OCI-LY1 (cell line): Measurements from ENCODE around the gene CHIT1.

Source experiments
- H2AFZ ChIP-seq: fragments of 200-600 bp; sonication (generic), shearing (Covaris generic); 2 replicates; pipeline ENCODE4 v1.6.0; 2014; ENCODE audit warnings: antibody characterized with exemption, mild to moderate bottlenecking, low read length
- H3F3A ChIP-seq: fragments of 200-600 bp; sonication (generic), shearing (Covaris generic); 2 replicates; pipeline ENCODE4 v1.6.0; 2014; ENCODE audit warnings: mild to moderate bottlenecking, antibody characterized with exemption, low read length, moderate library complexity; ENCODE audit not compliant: insufficient read depth
- H3K27ac ChIP-seq: fragments of 200-600 bp; sonication (generic); 2 replicates; pipeline ENCODE4 v1.5.1; 2014; ENCODE audit warnings: low read length, mixed run types, mild to moderate bottlenecking, low read depth; ENCODE audit not compliant: poor library complexity, severe bottlenecking
- H3K27me3 ChIP-seq: fragments of 200-600 bp; sonication (generic); 2 replicates; pipeline ENCODE4 v1.6.0; 2014; ENCODE audit warnings: antibody characterized with exemption, mild to moderate bottlenecking, low read length, moderate library complexity; ENCODE audit not compliant: insufficient read depth
- H3K36me3 ChIP-seq: fragments of 200-600 bp; sonication (generic); 2 replicates; pipeline ENCODE4 v1.6.1; 2014; ENCODE audit warnings: mild to moderate bottlenecking, antibody characterized with exemption, low read length, moderate library complexity, mixed read lengths; ENCODE audit not compliant: insufficient read depth
- H3K4me1 ChIP-seq: fragments of 200-600 bp; sonication (generic); 2 replicates; pipeline ENCODE4 v1.5.1; 2014; ENCODE audit warnings: mild to moderate bottlenecking, low read length, moderate library complexity; ENCODE audit not compliant: insufficient read depth, severe bottlenecking
- H3K4me2 ChIP-seq: fragments of 200-600 bp; sonication (generic), shearing (Covaris generic); 2 replicates; pipeline ENCODE4 v1.6.1; 2014; ENCODE audit warnings: low read length
- H3K4me3 ChIP-seq: fragments of 200-600 bp; sonication (generic); 2 replicates; pipeline ENCODE4 v1.5.1; 2014; ENCODE audit warnings: low read length, low read depth, mild to moderate bottlenecking, mixed read lengths; ENCODE audit not compliant: poor library complexity, severe bottlenecking
- H3K79me2 ChIP-seq: fragments of 200-600 bp; shearing (Covaris generic); 2 replicates; pipeline ENCODE4 v1.6.1; 2016; ENCODE audit warnings: mixed run types, low read length, mixed read lengths; ENCODE audit not compliant: insufficient read depth
- H3K9ac ChIP-seq: fragments of 200-600 bp; sonication (generic), shearing (Covaris generic); 2 replicates; pipeline ENCODE4 v1.6.1; 2014; ENCODE audit warnings: mild to moderate bottlenecking, low read length, mixed read lengths
- H3K9me2 ChIP-seq: fragments of 200-600 bp; sonication (generic), shearing (Covaris generic); 2 replicates; pipeline ENCODE4 v1.6.1; 2014; ENCODE audit warnings: low read depth, mild to moderate bottlenecking, low read length, mixed read lengths
- H3K9me3 ChIP-seq: fragments of 200-600 bp; shearing (Covaris generic); 2 replicates; pipeline ENCODE4 v1.6.1; 2014; ENCODE audit warnings: low read length, mixed read lengths
- H4K20me1 ChIP-seq: fragments of 200-600 bp; sonication (generic), shearing (Covaris generic); 2 replicates; pipeline ENCODE4 v1.6.0; 2016; ENCODE audit warnings: mild to moderate bottlenecking, low read length; ENCODE audit not compliant: insufficient read depth
- EZH2 ChIP-seq: fragments of 200-600 bp; sonication (generic), shearing (Covaris generic); IDR thresholded peaks from 2 replicates; pipeline ENCODE4 v1.8.0; 2017; ENCODE audit warnings: borderline replicate concordance, mixed run types, mild to moderate bottlenecking, antibody characterized with exemption, low read length, moderate library complexity, mixed read lengths
- TF ChIP-seq, protein P1 (sequence below): fragments of 200-600 bp; sonication (generic), shearing (Covaris generic); IDR thresholded peaks from 2 replicates; pipeline ENCODE4 v1.5.1; 2017; ENCODE audit warnings: mild to moderate bottlenecking, antibody characterized with exemption, low read length, moderate library complexity, mixed read lengths

CHIT1 gene

DNA sequence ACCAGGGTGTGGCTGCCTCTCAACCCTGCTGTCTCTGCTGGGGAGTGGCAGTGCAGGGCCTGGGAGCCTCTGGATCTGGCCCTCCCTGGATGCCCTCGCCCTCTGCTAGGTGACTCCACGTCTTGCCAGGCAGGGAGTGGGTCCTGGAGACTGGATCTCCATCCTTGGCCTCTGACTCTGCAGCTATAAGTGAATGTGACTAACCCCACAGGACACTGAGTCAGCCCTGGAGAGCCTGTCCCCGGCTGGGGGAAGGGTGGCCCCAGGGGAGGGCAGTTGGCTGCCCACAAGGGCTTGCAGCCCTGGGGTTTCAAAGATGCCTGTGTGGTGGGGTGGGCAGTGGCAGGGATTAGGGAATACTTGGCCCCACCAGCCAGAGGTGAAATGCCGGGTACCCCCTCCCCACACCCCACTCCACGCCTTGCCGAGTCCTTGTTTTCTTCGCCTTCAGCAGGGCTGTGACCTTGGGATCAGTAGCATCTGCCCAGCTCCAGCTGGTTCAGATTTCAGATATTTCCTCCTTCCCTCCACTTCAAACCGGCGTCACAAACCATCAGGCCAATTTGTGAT lies 51.9 kb downstream of the CHIT1 start:
- no peaks in the 10 kb centered on the region for H3K4me1 ChIP-seq
- no peak overlapping the region for H3K4me3 ChIP-seq
- no peaks in the 10 kb centered on the region for H4K20me1 ChIP-seq

DNA sequence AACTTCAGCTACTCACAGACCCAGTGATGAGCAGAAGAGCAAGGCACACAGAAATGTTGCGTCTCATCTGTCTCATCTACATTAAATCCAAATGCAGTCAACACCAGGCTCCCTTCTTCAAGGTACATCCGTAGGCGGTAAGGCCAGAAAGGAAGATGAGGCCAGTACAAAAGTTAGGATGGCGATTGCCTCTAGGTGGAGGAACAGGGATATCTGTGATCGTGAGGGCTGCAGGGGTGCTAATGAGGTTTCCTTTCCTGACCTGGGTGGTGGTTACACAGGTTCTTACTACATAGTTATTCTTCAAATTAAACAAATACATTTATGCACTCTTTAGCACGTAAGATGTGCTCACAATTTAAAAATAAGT lies 52.5 kb downstream of the CHIT1 start:
- Histone ChIP-seq H3K27me3 (no peaks in the 10 kb centered on the region), H3K4me2 (no peak overlapping the region), H3K27ac (no peak overlapping the region), H3K9me3 (no peaks in the 10 kb centered on the region), H2AFZ (no peak overlapping the region), H3K4me1 (no peaks in the 10 kb centered on the region), H3K79me2 (no peaks in the 10 kb centered on the region), H3K9ac (no peak overlapping the region), H4K20me1 (no peaks in the 10 kb centered on the region), H3K9me2 (no peaks in the 10 kb centered on the region), H3F3A (no peaks in the 10 kb centered on the region), H3K4me3 (no peak overlapping the region), H3K36me3 (no peaks in the 10 kb centered on the region)
- TF ChIP-seq, protein P1, sequence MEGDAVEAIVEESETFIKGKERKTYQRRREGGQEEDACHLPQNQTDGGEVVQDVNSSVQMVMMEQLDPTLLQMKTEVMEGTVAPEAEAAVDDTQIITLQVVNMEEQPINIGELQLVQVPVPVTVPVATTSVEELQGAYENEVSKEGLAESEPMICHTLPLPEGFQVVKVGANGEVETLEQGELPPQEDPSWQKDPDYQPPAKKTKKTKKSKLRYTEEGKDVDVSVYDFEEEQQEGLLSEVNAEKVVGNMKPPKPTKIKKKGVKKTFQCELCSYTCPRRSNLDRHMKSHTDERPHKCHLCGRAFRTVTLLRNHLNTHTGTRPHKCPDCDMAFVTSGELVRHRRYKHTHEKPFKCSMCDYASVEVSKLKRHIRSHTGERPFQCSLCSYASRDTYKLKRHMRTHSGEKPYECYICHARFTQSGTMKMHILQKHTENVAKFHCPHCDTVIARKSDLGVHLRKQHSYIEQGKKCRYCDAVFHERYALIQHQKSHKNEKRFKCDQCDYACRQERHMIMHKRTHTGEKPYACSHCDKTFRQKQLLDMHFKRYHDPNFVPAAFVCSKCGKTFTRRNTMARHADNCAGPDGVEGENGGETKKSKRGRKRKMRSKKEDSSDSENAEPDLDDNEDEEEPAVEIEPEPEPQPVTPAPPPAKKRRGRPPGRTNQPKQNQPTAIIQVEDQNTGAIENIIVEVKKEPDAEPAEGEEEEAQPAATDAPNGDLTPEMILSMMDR, result no peak

More for the DNA sequence above, 51.9 kb downstream of the CHIT1 start:
- Histone ChIP-seq H3K9me3 (no peaks in the 10 kb centered on the region), H3K9ac (no peak overlapping the region), H3K36me3 (no peaks in the 10 kb centered on the region), H3K4me2 (no peak overlapping the region), H3K27ac (no peak overlapping the region), H3K9me2 (no peaks in the 10 kb centered on the region), H3F3A (no peaks in the 10 kb centered on the region), H3K79me2 (no peaks in the 10 kb centered on the region), H3K27me3 (no peaks in the 10 kb centered on the region), H2AFZ (no peak overlapping the region)
- TF ChIP-seq EZH2, result no peak
- TF ChIP-seq, protein P1, result no peak

DNA sequence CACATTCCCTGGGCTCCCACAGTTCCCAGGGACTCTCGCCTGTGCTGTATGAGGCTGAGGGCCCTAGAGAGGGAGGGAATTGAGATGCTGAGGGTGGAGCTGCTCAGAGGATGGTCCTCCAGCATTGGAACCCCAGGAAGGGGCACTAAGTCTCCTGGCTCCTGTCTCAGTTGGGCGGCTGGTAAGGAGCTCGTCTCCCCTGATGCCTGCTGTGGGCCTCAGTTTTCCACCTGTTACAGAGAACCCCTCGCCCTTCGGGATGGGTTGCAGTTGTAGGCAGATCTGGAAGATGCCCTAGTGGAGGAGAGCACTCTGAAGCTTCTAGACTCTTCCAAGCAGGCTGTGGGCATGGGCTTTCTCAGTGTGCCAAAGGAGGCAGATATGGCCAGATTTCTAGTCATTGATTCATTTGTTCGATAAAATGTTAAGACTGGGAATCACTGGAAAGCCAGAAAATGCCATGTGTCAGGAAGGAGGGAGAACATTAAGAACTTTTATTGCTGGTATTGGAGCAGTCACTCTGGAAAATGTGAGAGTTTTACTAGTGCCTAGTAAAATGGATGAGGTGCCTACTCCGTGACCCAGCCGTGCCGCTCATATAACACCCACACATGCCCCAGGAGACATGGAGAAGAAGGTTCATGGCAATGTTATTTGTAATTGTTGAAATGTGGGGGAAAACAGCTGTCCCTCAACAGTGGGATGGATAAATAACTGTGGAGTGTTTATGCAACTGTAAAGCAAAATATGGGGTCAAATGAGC lies 53.0 kb downstream of the CHIT1 start:
- Histone ChIP-seq H3K9me3 (no peaks in the 10 kb centered on the region), H3K4me1 (no peaks in the 10 kb centered on the region), H3K4me2 (no peak overlapping the region)

More for the DNA sequence above, 53.0 kb downstream of the CHIT1 start:
- Histone ChIP-seq H4K20me1 (no peaks in the 10 kb centered on the region), H3K79me2 (no peaks in the 10 kb centered on the region), H3K27me3 (no peaks in the 10 kb centered on the region), H3K27ac (no peak overlapping the region), H3K9ac (no peak overlapping the region), H2AFZ (no peak overlapping the region), H3K4me3 (no peak overlapping the region), H3F3A (no peaks in the 10 kb centered on the region), H3K9me2 (no peaks in the 10 kb centered on the region), H3K36me3 (no peaks in the 10 kb centered on the region)
- TF ChIP-seq EZH2, result no peak
- TF ChIP-seq, protein P1, result no peak
